IgD-negative memory B cell (primary cell): Measurements from ENCODE around the gene PLPPR1. TPM values are rescaled to one million over a fixed set of nuclear protein-coding genes. Genes with fewer than 3 reads are reported as not detected.

Source experiments
- H3K27ac Mint-ChIP-seq, 3 donors: one replicate each; pipeline ENCODE4 v1.8.0; 2020 to 2022; ENCODE audit warnings: mild to moderate bottlenecking in 3 of 3, mixed read lengths in 3 of 3, moderate library complexity in 1 of 3
- H3K27me3 Mint-ChIP-seq: one replicate; pipeline ENCODE4 v1.8.0; 2021; ENCODE audit warnings: mixed read lengths
- H3K36me3 Mint-ChIP-seq: one replicate; pipeline ENCODE4 v1.8.0; 2020; ENCODE audit warnings: mild to moderate bottlenecking, mixed read lengths
- H3K4me1 Mint-ChIP-seq, 3 donors: one replicate each; pipeline ENCODE4 v1.8.0; 2020 to 2022; ENCODE audit warnings: mixed read lengths in 3 of 3, mild to moderate bottlenecking in 1 of 3
- H3K4me3 Mint-ChIP-seq, 4 donors: one replicate each; pipeline ENCODE4 v1.8.0; 2020 to 2022; ENCODE audit warnings: mild to moderate bottlenecking in 4 of 4, mixed read lengths in 4 of 4, moderate library complexity in 3 of 4
- H3K9me3 Mint-ChIP-seq, 3 donors: one replicate each; pipeline ENCODE4 v1.8.0; 2020 to 2021; ENCODE audit warnings: mixed read lengths in 3 of 3, mild to moderate bottlenecking in 1 of 3
- polyA plus RNA-seq: library from polyadenylated mRNA; unstranded; fragments of 300-500 nt; fragmentation: Illumina TruSeq; gene quantifications from one replicate; pipeline ENCODE4 v1.2.3, GENCODE V29; 2021

The PLPPR1 gene
- polyA plus RNA-seq, 1 donor from 2014 or later = not detected

DNA sequence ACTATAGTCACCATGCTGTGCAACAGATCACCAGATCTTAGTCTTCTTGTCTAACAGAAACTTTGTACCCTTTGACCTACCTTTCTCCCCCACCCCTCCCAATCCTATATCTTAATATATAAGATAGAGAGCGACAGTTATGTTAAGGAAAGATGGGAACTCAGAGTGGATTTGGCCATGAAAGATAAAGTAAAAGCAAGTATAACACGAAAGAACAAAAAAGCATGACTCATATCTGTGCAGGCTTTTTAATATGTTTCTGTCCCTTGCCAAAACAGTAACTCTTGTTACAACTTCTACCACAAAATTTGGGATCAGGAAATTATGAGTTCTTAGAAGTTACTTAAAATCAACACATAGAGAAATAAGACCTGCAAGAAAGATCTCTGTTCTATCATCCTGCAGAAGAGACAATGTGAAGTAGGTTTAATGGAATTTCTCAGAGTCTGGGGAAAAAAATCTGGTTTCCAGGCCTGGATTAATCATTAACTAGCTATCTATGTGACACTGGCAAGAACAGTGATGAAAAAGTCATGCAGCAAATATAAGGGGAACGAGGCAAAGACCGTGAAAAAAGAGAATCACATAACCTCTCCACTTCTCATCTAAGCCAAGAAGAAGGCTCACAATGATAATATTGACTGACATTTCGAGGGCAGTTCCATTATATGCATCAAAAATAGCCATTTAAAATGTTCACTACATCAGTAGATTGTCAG is 337.7 kb downstream of the PLPPR1 start:
- Mint-ChIP-seq H3K4me1 (no peaks in the 10 kb centered on the region), H3K27ac (no peak overlapping the region), H3K36me3 (peaks cover 2% of the 10 kb centered on the region), H3K9me3 (no peaks in the 10 kb centered on the region), H3K27me3 (peaks cover 1% of the 10 kb centered on the region), H3K4me3 (no peak overlapping the region)

DNA sequence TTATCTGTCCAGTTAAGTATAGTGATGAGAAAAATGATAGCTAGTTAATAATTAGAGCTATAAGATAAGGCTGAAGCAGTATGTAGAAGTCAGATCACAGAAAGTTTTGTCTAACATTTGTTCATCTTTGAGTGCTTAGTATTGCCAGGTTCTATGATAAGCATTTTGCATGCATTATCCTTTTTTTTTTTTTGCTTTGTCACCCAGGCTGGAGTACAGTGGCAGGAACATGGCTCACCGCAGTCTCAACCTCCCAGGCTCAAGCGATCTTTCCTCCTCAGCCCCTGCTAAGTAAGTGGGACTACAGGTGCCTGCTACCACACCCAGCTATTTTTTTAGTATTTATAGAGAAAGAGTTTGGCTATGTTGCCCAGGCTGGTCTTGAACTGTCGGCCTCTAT is 338.8 kb downstream of the PLPPR1 start:
- H3K4me1 Mint-ChIP-seq = no peaks in the 10 kb centered on the region
- H3K36me3 Mint-ChIP-seq = peaks cover 2% of the 10 kb centered on the region
- peaks cover 4% of the 10 kb centered on the region for H3K27me3 Mint-ChIP-seq
- H3K4me3 Mint-ChIP-seq = no peak overlapping the region
- no peak overlapping the region for H3K27ac Mint-ChIP-seq
- H3K9me3 Mint-ChIP-seq = peaks cover 0 to 4% (median 2%) of the 10 kb centered on the region in 3 donors

DNA sequence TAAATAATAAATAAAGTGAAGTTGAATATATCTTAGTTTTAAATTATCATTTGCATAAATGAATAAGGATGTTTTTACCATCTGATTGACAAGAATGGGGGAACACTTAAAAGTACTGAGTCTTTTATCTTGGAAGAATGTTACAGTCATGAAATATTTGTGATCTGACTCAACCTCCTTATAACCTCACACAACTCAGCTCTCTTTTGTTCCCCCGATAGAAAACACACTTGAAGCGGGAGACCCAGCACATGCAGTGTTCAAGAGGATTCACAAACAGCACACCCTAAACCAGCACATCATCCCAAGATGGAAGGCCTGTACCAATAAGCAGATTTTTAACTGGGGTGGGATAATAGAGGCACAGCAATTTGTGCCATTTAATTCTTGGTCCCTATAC is 340.8 kb downstream of the PLPPR1 start:
- Mint-ChIP-seq H3K36me3 (no peaks in the 10 kb centered on the region), H3K4me3 (no peak overlapping the region), H3K27ac (no peak overlapping the region), H3K27me3 (peaks cover 4% of the 10 kb centered on the region), H3K9me3 (peaks cover 0 to 4% (median 2%) of the 10 kb centered on the region in 3 donors), H3K4me1 (no peaks in the 10 kb centered on the region)

DNA sequence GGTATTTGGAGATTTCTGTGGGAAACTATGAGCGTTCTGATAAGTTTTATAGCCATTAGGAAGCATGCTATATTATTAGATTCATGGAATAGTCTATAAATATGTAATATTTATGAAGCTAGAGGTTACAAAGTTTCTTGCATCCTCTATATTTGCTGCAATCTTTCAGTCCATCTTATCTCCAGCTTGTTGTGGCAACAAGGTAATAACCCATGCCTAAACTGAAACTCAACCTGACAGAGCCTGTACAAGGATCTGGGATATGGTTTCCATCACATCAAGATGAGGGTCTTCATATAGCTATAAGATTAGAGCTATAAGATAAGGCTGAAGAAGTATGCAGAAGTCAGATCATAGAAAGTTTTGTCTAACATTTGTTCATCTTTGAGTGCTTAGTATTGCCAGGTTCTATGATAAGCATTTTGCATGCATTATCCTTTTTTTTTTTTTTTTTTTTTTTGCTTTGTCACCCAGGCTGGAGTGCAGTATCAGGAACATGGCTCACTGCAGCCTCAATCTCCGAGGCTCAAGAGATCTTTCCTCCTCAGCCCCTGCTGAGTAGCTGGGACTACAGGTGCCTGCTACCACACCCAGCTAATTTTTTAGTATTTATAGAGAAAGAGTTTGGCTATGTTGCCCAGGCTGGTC is 341.5 kb downstream of the PLPPR1 start:
- Mint-ChIP-seq H3K27me3 (peaks cover 4% of the 10 kb centered on the region), H3K36me3 (no peaks in the 10 kb centered on the region), H3K4me3 (no peak overlapping the region), H3K9me3 (peaks cover 0 to 4% (median 2%) of the 10 kb centered on the region in 3 donors), H3K4me1 (no peaks in the 10 kb centered on the region), H3K27ac (no peak overlapping the region)

DNA sequence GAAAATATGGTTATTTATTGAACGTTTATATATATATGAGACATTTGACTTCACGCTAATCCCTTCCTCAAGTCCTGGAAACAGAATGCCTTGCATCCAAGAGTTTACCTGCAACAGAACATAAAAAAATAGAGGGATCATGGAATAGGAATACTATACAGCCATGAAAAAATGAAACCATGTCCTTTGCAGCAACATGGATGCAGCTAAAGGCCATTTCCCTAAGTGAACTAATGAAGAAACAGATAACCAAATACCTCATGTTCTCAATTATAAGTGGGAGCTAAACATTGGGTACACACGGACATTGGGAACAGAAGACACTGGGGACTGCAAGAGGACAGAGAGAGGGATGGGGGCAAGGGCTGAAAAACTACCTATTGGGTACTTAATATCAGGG is 343.3 kb downstream of the PLPPR1 start:
- H3K27me3 Mint-ChIP-seq = peaks cover 4% of the 10 kb centered on the region
- no peak overlapping the region for H3K4me3 Mint-ChIP-seq

DNA sequence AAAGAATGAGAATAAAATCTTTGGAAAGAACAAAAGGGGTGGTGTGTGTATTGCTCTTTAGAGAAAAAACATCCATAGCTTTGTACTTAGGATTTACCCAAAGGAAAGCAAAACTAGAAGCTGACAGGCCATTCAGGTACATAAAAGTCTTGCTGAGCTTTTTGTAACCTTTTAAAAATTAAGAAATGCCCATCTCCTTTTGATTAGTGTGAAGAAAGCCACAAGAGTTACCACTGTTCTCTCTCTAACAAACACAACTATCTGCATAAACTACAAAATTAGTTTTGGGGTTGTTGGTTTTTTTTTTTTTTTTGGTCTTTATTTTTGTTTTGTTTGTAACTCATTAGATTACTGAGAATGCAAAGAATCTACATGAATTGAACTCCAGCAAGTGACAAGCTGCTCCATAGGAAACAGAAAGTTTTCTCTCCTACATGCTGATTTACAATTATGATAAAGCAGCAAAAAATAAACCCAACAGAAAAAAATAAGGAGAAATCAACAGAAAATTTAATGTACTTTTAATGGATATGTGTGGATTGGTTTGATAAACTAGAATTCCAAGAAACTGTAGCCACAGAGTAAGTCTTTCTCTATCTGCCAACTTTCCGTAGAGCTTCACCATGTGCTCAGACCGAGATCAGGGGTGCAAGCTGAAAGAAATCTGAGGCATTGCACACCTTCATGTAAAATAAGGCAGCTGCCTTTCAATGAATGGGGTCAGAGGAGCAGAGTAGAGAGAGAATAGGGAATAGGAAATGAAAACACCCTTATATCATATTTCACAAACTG is 344.0 kb downstream of the PLPPR1 start:
- Mint-ChIP-seq H3K36me3 (no peaks in the 10 kb centered on the region), H3K4me1 (no peaks in the 10 kb centered on the region), H3K27me3 (peaks cover 4% of the 10 kb centered on the region), H3K27ac (no peak overlapping the region), H3K4me3 (no peak overlapping the region), H3K9me3 (peaks cover 0 to 8% (median 2%) of the 10 kb centered on the region in 3 donors)

More for the DNA sequence above, 343.3 kb downstream of the PLPPR1 start:
- Mint-ChIP-seq H3K27ac (no peak overlapping the region), H3K4me1 (no peaks in the 10 kb centered on the region), H3K36me3 (no peaks in the 10 kb centered on the region), H3K9me3 (peaks cover 0 to 4% (median 2%) of the 10 kb centered on the region in 3 donors)
